C4-2B (cell line): Measurements from ENCODE around the gene EVA1A.

Source experiments
- CTCF ChIP-seq: fragments of 450-650 bp; conservative IDR thresholded peaks from 2 replicates; pipeline ENCODE4 v1.5.1; 2017; ENCODE audit warnings: mild to moderate bottlenecking
- ZFX ChIP-seq: fragments of 450-650 bp; IDR thresholded peaks from 2 replicates; pipeline ENCODE4 v1.6.1; 2017

GRCh38 chr2:75456111-75456510 lies 104.6 kb downstream of the EVA1A start:
- TF ChIP-seq CTCF, result no peak
- TF ChIP-seq ZFX, result no peak
